ENCODE data around the gene PGF.

- TF ChIP-seq POLR2AphosphoS5 (IDR thresholded peaks at IDR 0.05; ENCODE audit: borderline replicate concordance, low read depth, low read length) (no peak), EZH2 (IDR thresholded peaks at IDR 0.05) (no peak), FOXP2 (optimal IDR thresholded peaks at IDR 0.05; ENCODE audit: control extremely low read depth, extremely low read length, insufficient read depth) (no peak)
Measured at GRCh38 chr14:74961238-74961911, 6.0 kb upstream of the PGF start.

Data from SK-N-MC (cell line).